Measurements from ENCODE around the gene PHF21A. TPM values are rescaled to one million over a fixed set of nuclear protein-coding genes. Genes with fewer than 3 reads are reported as not detected.
A peak's percentile ranks its signal among the peaks of the same experiment; 100 is the strongest.

Gene PHF21A
- total and polyA plus RNA-seq, 2 of the 8 experiments (the other 6 are each of a cell fraction or from before 2014, with no cell fraction given) = 17.6 to 40.3 TPM

DNA sequence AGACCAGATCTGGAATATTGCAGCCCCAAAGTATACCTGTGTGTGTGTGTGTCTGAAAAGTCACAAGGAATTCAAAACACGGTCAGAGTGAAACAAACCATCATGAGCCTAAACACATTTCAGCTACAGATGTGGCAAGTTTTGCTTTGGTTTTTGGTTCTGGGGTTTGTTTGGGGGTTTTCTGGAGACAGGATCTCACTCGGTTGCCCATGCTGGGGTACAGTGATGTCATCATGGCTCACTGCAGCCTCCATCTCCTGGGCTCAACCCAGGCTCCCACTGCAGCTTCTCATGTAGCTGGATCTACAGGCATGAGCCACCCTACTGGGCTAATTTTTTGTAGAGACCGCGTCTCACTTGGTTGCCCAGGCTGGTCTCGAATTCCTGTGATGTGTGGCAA lies 41.4 kb upstream of the PHF21A start:
- H3K27me3 ChIP-seq (replicated peaks in 1 of 4; ENCODE audit: control insufficient read depth in 3 of 4, extremely low read depth in 1 of 4, insufficient read depth in 3 of 4, low read length in 3 of 4) = no peaks in the 10 kb centered on the region
- DNase-seq (ENCODE audit: low read depth in 1 of 2, low spot score in 2 of 2) (no peak), FAIRE-seq (no peak)
- H3K9ac ChIP-seq (replicated peaks in 1 of 4; ENCODE audit: extremely low read depth in 1 of 4, low read depth in 3 of 4, low read length in 3 of 4) = no peak overlapping the region
- 0 out of 2 replicates have a peak overlapping the region, but pooled peaks have one; percentile 12 for H2AFZ ChIP-seq (ENCODE audit: low read length)
- no peak overlapping the region for H3K4me3 ChIP-seq (ENCODE audit: extremely low read depth in 1 of 4, insufficient read depth in 2 of 4, low read depth in 3 of 4, low read length in 4 of 4)
- H2BK20ac ChIP-seq (ENCODE audit: low read length) = no peak overlapping the region
- H3K36me3 ChIP-seq (ENCODE audit: control insufficient read depth in 2 of 4, insufficient read depth in 4 of 4, low read length in 3 of 4) = no peaks in the 10 kb centered on the region
- no peaks in the 10 kb centered on the region for H3K9me3 ChIP-seq (ENCODE audit: insufficient read depth in 2 of 2, low read depth in 1 of 2, low read length in 1 of 2)
- no peak overlapping the region for H4K8ac ChIP-seq (ENCODE audit: extremely low read depth, insufficient read depth, low read length)
- no peak overlapping the region for H2BK12ac ChIP-seq (ENCODE audit: low read depth, low read length)
- H4K20me1 ChIP-seq (replicated peaks in 1 of 2; ENCODE audit: control insufficient read depth in 1 of 2, insufficient read depth in 2 of 2, low read length in 2 of 2) = no peaks in the 10 kb centered on the region
- H2BK15ac ChIP-seq (ENCODE audit: low read length) = no peak overlapping the region
- H3K23ac ChIP-seq (ENCODE audit: insufficient read length) = no peak overlapping the region
- H3K79me2 ChIP-seq (ENCODE audit: control insufficient read depth in 1 of 2, insufficient read depth in 2 of 2, low read length in 2 of 2) = no peaks in the 10 kb centered on the region
- H3K79me1 ChIP-seq (ENCODE audit: low read depth, low read length) = no peaks in the 10 kb centered on the region
- ChIA-PET POLR2A (ENCODE audit: partially characterized antibody) (no interaction called here), CTCF (ENCODE audit: partially characterized antibody) (no interaction called here)
- WGBS, 2 experiments (ENCODE audit: extremely low coverage in 1 of 2, insufficient coverage in 1 of 2, insufficient read length in 1 of 2, insufficient replicate concordance in 2 of 2, low coverage in 1 of 2, low lambda C conversion rate in 2 of 2, missing lambda C conversion rate in 1 of 2) = 88% methylated on average over 5 of the region's 5 CpGs; no CpG with 5 or more reads in 1 of the 2 experiments
- no peak overlapping the region for H4K5ac ChIP-seq (ENCODE audit: insufficient read length, low read depth, low read length)
- H3K27ac ChIP-seq (ENCODE audit: low read depth, low read length) = no peak overlapping the region
- H3K23me2 ChIP-seq (ENCODE audit: low read depth, low read length) = no peaks in the 10 kb centered on the region
- no peak overlapping the region for H2AK5ac ChIP-seq (ENCODE audit: low read depth, low read length)
- H3K56ac ChIP-seq (replicated peaks; ENCODE audit: insufficient read length, low read depth, low read length) = no peak overlapping the region
- H3K14ac ChIP-seq (ENCODE audit: insufficient read length) = no peak overlapping the region
- no peak overlapping the region for H4K91ac ChIP-seq (replicated peaks; ENCODE audit: insufficient read length, low read length)
- H2BK5ac ChIP-seq (ENCODE audit: low read depth, low read length) = no peak overlapping the region
- H3K4ac ChIP-seq (replicated peaks; ENCODE audit: insufficient read length, low read depth, low read length) = no peak overlapping the region
- H2BK120ac ChIP-seq (replicated peaks; ENCODE audit: low read depth, low read length) = no peak overlapping the region
- no peak overlapping the region for H3K4me2 ChIP-seq (ENCODE audit: insufficient read depth in 1 of 2, low read depth in 2 of 2, low read length in 2 of 2)
- H3K4me1 ChIP-seq (replicated peaks in 1 of 4; ENCODE audit: control insufficient read depth in 3 of 4, insufficient read depth in 4 of 4, low read length in 3 of 4) = no peaks in the 10 kb centered on the region
- H3K18ac ChIP-seq (ENCODE audit: extremely low read depth, low read length) = no peak overlapping the region
- TF ChIP-seq, protein P1, sequence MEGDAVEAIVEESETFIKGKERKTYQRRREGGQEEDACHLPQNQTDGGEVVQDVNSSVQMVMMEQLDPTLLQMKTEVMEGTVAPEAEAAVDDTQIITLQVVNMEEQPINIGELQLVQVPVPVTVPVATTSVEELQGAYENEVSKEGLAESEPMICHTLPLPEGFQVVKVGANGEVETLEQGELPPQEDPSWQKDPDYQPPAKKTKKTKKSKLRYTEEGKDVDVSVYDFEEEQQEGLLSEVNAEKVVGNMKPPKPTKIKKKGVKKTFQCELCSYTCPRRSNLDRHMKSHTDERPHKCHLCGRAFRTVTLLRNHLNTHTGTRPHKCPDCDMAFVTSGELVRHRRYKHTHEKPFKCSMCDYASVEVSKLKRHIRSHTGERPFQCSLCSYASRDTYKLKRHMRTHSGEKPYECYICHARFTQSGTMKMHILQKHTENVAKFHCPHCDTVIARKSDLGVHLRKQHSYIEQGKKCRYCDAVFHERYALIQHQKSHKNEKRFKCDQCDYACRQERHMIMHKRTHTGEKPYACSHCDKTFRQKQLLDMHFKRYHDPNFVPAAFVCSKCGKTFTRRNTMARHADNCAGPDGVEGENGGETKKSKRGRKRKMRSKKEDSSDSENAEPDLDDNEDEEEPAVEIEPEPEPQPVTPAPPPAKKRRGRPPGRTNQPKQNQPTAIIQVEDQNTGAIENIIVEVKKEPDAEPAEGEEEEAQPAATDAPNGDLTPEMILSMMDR (IDR thresholded peaks at IDR 0.05; ENCODE audit: control extremely low read depth in 1 of 3, insufficient read depth in 1 of 3, low read depth in 1 of 3, low read length in 3 of 3) = no peak
- TF ChIP-seq CTBP2 (IDR thresholded peaks at IDR 0.05; ENCODE audit: borderline replicate concordance, insufficient read depth, insufficient read length, low read length) (no peak), KDM4A (IDR thresholded peaks at IDR 0.05; ENCODE audit: low read depth, low read length, severe bottlenecking) (no peak), MAFK (IDR thresholded peaks at IDR 0.05; ENCODE audit: low read depth, low read length) (no peak), TEAD4 (IDR thresholded peaks at IDR 0.05; ENCODE audit: low read depth, low read length) (no peak), SP2 (IDR thresholded peaks at IDR 0.05; ENCODE audit: low read length) (no peak), ASH2L (IDR thresholded peaks at IDR 0.05; ENCODE audit: low read length) (no peak), ZNF274 (IDR thresholded peaks at IDR 0.05; ENCODE audit: borderline replicate concordance, extremely low read depth, low read length) (no peak), SP4 (IDR thresholded peaks at IDR 0.05; ENCODE audit: low read length) (no peak), HDAC2 (IDR thresholded peaks at IDR 0.05; ENCODE audit: borderline replicate concordance in 1 of 2, low read depth in 2 of 2, low read length in 2 of 2) (no peak)
- TF ChIP-seq, protein P2, sequence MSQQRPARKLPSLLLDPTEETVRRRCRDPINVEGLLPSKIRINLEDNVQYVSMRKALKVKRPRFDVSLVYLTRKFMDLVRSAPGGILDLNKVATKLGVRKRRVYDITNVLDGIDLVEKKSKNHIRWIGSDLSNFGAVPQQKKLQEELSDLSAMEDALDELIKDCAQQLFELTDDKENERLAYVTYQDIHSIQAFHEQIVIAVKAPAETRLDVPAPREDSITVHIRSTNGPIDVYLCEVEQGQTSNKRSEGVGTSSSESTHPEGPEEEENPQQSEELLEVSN (IDR thresholded peaks at IDR 0.05) = no peak
